HCT116 (cell line): Measurements from ENCODE around the gene GLOD5.

Experiments used
- ATF3 ChIP-seq: IDR thresholded peaks from 2 replicates; pipeline ENCODE4 v1.6.1; 2012
- EZH2 ChIP-seq: fragments of 200-600 bp; sonication (generic); IDR thresholded peaks from 2 replicates; pipeline ENCODE4 v1.6.1; 2017; ENCODE audit warnings: antibody characterized with exemption, mixed run types
- FOSL1 ChIP-seq: IDR thresholded peaks from 2 replicates; pipeline ENCODE4 v1.6.1; 2012; ENCODE audit warnings: low read depth
- POLR2A ChIP-seq: IDR thresholded peaks from 2 replicates; pipeline ENCODE4 v1.7.0; 2011; ENCODE audit warnings: borderline replicate concordance; ENCODE audit not compliant: insufficient read depth, insufficient read length; ENCODE audit errors: extremely low read depth
- RAD21 ChIP-seq: IDR thresholded peaks from 2 replicates; pipeline ENCODE4 v1.6.1; 2012; ENCODE audit warnings: low read depth, mild to moderate bottlenecking
- REST ChIP-seq: IDR thresholded peaks from 2 replicates; pipeline ENCODE4 v1.6.1; 2012; ENCODE audit warnings: low read depth
- SP1 ChIP-seq: IDR thresholded peaks from 2 replicates; pipeline ENCODE4 v1.6.1; 2012; ENCODE audit warnings: low read depth
- SRF ChIP-seq: IDR thresholded peaks from 2 replicates; pipeline ENCODE4 v1.6.1; 2012; ENCODE audit warnings: low read depth
- TCF7L2 ChIP-seq: IDR thresholded peaks from 2 replicates; pipeline ENCODE4 v1.7.0; 2011; ENCODE audit warnings: borderline replicate concordance, inconsistent platforms; ENCODE audit not compliant: insufficient read depth, insufficient read length; ENCODE audit errors: extremely low read depth
- ZNF274 ChIP-seq: fragments of 200-500 bp; sonication (Bioruptor generic); IDR thresholded peaks from 2 replicates; pipeline ENCODE4 v1.6.1; 2014; ENCODE audit warnings: mild to moderate bottlenecking, low read depth, low read length, inconsistent platforms
- TF ChIP-seq, protein P1 (sequence below), 3 experiments: fragments of 200-600 bp in 1 of 3; sonication (generic) in 1 of 3; IDR thresholded peaks in 2 of 3; conservative IDR thresholded peaks in 1 of 3; 2 replicates each; pipeline ENCODE4 v1.5.1; 2012 to 2017; ENCODE audit warnings: low read depth in 2 of 3, low read length in 2 of 3, antibody characterized with exemption in 1 of 3, borderline replicate concordance in 1 of 3, control low read depth in 1 of 3, mild to moderate bottlenecking in 1 of 3, mixed read lengths in 1 of 3, mixed run types in 1 of 3, moderate library complexity in 1 of 3; ENCODE audit not compliant: insufficient read depth in 1 of 3
- TF ChIP-seq, protein P2 (sequence below): IDR thresholded peaks from 2 replicates; pipeline ENCODE4 v1.6.1; 2012
- TF ChIP-seq, protein P3 (sequence below): IDR thresholded peaks from 2 replicates; pipeline ENCODE4 v1.6.1; 2011; ENCODE audit warnings: mild to moderate bottlenecking, low read length, moderate library complexity; ENCODE audit not compliant: insufficient replicate concordance; ENCODE audit errors: extremely low read depth

DNA sequence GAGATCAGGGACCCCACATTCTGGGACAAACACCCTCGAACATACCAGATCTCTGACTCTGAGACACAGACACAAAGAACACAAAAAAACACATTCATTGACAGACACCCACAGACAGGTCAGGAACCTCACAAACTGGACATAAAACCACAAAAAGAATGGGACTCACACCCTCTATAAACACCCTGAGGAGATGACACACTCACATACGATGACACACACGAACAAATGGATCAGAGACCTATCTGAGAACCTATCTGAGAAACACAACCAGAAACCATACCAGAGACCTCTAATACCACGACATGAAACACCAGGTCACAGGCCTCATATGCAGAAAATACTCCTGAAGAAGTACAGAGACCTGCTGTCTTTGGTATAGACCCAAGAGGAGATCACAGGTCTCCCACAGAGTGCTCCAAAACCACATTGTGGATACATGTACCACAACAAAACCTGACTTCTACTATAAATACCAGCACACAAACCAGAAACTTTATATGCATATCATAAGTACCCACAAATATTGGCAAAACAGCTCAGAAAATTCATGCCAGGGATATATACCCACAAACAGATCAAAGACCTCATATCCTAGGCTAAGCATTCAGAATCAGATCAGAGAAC lies 45.6 kb upstream of the GLOD5 start:
- no peak for TF ChIP-seq ZNF274
- TF ChIP-seq POLR2A: no peak
- no peak for TF ChIP-seq REST
- TF ChIP-seq, protein P1, sequence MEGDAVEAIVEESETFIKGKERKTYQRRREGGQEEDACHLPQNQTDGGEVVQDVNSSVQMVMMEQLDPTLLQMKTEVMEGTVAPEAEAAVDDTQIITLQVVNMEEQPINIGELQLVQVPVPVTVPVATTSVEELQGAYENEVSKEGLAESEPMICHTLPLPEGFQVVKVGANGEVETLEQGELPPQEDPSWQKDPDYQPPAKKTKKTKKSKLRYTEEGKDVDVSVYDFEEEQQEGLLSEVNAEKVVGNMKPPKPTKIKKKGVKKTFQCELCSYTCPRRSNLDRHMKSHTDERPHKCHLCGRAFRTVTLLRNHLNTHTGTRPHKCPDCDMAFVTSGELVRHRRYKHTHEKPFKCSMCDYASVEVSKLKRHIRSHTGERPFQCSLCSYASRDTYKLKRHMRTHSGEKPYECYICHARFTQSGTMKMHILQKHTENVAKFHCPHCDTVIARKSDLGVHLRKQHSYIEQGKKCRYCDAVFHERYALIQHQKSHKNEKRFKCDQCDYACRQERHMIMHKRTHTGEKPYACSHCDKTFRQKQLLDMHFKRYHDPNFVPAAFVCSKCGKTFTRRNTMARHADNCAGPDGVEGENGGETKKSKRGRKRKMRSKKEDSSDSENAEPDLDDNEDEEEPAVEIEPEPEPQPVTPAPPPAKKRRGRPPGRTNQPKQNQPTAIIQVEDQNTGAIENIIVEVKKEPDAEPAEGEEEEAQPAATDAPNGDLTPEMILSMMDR (IDR thresholded peaks at IDR 0.05 in 2 of 3, conservative IDR thresholded peaks at IDR 0.05 in 1 of 3; ENCODE audit: borderline replicate concordance in 1 of 3, insufficient read depth in 1 of 3, low read depth in 2 of 3, low read length in 2 of 3): no peak
- TF ChIP-seq, protein P2, sequence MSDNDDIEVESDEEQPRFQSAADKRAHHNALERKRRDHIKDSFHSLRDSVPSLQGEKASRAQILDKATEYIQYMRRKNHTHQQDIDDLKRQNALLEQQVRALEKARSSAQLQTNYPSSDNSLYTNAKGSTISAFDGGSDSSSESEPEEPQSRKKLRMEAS: no peak
- TF ChIP-seq ATF3: no peak
- no peak for TF ChIP-seq FOSL1
- TF ChIP-seq RAD21: no peak
- no peak for TF ChIP-seq EZH2
- TF ChIP-seq SP1: no peak
- no peak for TF ChIP-seq SRF
- TF ChIP-seq, protein P3, sequence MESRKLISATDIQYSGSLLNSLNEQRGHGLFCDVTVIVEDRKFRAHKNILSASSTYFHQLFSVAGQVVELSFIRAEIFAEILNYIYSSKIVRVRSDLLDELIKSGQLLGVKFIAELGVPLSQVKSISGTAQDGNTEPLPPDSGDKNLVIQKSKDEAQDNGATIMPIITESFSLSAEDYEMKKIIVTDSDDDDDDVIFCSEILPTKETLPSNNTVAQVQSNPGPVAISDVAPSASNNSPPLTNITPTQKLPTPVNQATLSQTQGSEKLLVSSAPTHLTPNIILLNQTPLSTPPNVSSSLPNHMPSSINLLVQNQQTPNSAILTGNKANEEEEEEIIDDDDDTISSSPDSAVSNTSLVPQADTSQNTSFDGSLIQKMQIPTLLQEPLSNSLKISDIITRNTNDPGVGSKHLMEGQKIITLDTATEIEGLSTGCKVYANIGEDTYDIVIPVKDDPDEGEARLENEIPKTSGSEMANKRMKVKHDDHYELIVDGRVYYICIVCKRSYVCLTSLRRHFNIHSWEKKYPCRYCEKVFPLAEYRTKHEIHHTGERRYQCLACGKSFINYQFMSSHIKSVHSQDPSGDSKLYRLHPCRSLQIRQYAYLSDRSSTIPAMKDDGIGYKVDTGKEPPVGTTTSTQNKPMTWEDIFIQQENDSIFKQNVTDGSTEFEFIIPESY: no peak
- TF ChIP-seq TCF7L2: no peak
